ENCODE results near the gene KLHL33.
A peak's percentile ranks its signal among the peaks of the same experiment; 100 is the strongest.

Gene KLHL33, protein sequence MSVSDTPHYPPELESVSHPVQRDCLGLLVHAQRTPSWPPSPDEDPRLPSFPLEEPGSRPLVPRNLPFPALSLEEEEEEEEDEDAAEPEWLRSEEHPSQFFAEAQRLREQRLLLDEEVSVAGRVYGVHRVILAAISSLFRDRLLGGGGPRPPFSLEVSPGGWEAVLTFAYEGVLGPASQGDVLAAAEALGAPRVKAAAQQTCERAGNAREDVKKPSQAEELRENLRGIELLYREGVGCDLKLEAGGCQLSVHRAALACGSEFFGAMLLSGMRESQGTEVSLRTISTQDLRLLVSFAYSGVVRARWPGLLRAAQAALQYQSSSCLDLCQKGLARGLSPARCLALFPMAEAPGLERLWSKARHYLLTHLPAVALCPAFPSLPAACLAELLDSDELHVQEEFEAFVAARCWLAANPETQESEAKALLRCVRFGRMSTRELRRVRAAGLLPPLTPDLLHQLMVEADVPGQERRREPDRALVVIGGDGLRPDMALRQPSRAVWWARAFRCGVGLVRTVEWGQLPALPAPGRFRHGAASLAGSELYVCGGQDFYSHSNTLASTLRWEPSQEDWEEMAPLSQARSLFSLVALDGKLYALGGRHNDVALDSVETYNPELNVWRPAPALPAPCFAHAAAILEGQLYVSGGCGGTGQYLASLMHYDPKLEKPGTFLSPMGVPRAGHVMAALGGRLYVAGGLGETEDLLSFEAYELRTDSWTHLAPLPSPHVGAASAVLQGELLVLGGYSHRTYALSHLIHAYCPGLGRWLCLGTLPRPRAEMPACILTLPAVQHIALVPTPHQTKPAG

DNA sequence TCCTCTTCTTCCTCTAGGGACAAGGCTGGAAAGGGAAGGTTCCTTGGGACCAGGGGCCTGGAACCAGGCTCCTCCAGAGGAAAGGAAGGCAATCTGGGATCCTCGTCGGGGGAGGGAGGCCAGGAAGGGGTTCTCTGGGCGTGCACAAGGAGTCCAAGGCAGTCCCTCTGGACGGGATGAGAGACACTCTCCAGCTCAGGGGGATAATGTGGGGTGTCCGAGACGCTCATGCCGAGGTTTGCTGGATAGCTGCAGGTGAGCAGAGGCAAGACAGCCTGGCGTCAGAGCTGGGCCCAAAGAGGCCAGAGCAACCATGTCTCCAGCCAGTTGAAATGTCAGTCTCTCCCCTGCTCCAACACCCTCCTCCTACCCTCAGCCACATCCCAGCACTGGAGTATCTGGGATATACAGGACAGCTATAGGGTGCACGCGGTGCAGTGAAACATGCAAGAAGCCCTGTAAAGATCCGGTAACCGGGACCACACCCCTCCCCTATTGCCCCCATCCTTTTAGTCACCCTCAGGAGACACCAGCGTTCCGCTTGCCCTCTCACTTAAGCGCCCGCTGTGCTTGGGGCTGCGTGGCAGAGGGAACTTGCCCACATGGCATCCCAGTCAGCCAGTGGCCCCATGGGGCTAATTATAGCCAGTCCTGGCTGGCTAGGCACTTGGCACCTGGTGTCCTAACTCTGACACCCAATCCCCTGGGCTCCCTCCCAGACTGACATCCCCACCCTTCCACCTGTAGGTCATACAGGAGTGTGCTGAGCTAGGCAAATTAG lies at the start of gene KLHL33:
TSS of gene KLHL33 (minus strand) at position 585 of the 781 bp plus-strand sequence. CDS start at position 230, 355 bp downstream.
- DNase-seq (ENCODE audit: low read depth) = no peak

DNA sequence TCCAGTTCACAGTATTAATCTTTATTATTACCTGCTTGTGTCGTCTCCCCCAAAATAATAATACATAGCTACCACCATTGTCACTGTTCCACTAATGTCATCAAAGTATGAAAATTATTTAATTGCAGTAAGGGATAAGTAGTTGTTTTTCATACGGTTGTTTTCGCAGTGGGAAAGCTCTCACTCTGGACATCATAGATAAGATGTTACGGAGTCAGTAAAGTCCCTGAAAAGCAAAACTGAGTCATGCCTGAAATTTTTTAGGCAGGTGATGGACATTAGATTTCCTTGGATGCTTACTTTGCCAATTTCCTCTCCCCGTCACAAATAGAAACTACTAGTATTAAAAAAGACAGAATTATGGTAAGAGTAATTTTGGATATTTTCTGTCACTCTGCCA lies 46.4 kb upstream of the KLHL33 start:
- DNase-seq (ENCODE audit: low read depth) = no peak

DNA sequence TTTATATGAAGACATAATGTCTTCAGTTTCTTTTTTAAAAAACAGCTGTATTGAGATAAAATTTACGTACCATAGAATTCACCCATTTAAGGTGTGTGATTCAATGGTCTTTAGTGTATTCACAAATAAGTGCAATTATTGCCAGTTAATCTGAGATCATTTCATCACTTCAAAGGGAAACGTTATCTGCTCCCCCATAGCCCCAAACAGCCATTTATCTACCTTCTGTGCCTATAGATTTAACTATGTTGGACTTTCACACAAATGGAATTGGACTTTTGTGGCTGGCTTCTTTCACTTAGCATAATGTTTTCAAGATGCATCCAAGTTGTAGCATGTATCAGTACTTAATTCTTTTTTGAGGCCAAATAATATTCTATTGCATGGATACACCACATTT lies 42.9 kb upstream of the KLHL33 start:
- DNase-seq (ENCODE audit: low read depth) = no peak

DNA sequence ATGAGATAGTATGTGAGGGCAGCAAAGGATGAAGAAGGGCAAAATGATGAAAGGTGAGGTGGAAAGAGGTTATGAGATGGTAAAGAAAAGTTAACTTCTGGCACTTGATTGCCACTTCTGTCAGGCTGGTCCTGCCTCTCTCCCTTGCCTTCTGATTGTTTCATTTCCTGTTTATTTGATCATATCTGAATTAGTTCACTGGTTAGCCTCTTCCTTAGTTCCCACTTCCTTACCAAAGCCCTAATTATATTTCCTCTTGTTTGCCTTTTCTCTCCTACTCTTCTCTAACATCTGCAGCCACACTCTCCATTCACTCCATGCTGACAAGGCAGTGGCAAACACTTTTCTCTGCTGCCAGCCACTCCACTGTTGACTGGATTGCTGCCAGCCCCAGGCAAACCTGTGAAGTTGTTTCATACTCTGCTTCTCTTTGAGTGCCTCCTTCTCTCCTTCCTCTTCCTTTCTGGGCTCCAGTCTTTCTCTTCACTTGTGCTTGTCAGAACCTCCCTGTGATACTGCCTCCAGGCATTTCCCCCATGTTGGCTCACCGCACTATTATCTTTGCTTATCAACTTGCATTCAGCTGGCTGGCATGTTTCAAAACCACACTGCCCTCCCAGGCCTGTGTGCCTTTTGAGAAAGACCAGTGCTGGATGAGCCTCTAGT lies 41.4 kb upstream of the KLHL33 start:
- DNase-seq (ENCODE audit: low read depth) = peak; percentile 9

DNA sequence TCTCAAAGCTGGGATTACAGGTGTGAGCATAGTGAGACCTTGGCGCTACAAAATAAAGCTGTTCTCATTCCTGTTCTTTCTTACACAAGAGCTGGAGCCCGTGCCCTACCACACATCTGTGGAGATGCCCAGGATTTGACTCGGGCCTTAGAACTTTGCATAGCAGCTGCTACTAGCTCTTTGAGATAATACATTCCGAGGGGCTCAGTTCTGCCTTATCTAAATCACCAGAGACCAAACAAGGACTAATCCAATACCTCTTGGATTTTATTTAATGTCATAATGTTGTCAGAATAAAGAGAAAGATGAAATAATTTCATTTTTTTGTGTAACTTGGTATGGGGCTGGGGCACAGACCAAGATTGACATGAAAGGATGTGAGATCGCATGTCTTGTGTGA lies 40.8 kb upstream of the KLHL33 start:
- DNase-seq (ENCODE audit: low read depth) = no peak

DNA sequence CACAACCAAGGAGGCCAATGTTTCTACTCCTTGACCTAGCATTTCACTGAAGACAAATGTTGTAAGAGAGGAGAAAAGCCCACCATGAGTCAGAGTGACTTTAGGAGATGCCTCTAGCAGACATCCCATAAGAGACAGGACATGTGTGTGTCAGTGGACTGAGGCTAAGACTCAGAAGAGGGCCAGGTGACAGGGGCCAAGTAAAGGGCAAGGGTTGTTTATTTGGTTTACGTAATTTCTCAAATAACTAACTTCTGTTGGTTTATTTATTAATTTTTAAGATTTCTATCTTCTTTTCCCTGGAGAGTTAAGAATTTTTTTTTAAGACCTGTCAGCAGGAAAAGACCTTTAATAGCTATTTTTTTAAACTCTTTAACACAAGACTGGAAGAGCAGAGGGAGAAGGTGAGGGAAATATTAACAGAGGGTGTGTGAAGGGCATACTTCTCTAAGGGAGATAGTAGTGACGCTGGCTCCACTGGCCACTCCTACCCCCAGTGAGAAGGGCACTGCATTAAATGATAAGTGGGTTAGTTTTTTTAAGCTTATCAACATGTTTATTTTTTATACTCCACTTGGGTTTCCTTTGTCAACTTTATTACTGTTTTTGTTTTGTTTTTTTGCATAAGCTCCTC lies 36.7 kb upstream of the KLHL33 start:
- DNase-seq (ENCODE audit: low read depth) = no peak

DNA sequence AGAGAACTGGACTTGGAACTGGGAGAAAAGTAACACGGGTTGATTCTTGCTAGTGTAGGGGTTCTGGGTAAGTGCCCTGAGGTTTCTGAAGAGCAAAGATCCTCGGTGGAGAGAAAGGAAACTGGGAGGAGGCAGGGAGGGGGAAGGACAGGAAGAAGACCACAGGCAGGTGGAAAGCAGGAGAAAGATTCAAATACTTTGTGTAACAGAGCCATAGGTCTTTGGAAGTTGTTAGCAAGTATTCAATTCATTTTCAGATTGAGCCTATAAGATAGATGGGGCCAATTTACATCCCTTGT lies 34.6 kb upstream of the KLHL33 start:
- DNase-seq (ENCODE audit: low read depth) = no peak

DNA sequence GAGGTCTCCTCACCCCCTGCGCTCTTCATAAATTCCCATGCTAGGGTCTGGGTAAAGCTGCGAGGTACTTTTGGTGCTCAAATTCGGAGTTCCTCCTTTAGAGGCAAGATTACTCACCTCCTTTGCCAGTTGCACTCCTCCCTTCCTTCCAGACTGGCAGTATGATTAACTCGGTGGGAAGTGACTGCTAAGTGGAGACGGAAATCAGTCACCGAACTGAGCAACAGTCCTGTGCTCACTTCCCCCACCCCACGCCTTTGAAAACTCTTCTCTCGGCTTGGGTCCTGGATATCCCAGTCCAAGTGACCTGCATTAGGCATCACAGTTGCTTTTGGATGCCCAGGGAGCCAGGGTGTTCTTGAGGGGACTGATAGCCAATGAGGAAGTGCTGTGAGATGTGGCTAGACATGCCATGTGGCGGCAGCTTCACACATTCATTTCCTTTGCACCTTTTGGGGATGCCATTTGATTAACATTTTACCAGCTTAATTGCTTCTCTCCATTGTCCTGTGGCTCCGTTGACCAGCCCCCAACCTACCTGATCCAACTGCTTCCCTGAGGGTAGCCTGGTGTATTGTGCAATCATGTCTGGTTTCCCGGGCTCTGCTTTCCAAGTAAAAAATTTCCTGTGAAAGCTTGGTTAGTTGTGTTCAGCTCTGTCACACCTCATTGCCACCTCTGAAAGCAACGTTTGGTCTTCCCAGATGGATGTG lies 34.1 kb upstream of the KLHL33 start:
- peak; percentile 33 for DNase-seq (ENCODE audit: low read depth)

DNA sequence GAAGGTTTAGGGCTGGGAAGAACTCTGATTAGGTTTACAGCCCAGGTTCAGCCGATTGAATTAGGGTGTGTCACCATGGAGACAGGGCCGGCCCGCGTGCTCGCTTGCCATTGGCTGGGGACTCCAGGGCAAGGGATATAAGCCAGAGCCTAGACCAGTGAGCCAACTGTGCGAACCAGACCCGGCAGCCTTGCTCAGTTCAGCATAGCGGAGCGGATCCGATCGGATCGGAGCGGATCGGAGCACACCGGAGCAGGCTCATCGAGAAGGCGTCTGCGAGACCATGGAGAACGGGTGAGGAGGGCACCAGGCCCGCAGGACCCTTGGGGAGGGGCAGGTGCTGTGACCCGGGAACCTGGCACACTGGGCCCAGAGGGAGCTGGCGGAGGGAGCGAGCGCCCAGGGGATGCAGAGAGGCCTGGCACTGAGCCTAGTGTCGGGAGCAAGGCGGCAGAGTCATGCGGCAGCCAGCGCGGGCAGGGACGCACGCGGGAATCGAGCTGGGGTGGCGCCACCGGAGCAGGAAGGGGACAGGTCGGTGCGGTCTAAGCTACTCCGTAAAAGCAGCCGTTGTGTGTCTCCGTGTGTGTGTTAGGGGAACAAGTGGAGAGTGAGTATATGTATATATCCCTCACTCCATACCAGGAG lies 33.4 kb upstream of the KLHL33 start, which contains the start of gene PNP:
TSS of gene PNP (plus strand) at position 165 of the 648 bp plus-strand sequence. CDS start at position 284, 119 bp downstream.
- peak; percentile 78 for DNase-seq (ENCODE audit: low read depth)

DNA sequence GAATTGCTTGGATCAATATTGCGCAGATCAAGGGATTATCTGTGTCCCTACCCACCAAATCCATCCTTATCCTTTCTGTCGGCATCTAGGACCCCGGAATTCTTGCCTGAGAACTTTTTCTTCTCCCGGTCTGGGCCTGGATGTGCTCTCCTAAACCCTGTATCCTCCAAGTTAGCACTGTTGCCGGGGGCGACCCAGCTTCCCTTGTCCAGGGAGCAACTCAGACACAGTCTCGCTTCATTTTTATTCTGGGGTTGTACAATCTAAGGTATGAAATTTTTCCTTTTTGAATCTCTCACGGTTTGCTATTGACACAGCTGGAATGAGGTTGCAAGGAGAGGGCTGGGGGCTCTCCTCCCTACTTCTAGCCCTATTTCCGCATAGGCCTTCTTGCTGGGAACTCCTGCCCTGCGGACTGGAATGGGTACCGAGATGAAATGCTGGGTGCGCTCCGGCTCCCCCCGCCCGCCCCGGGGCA lies 32.8 kb upstream of the KLHL33 start:
- no peak for DNase-seq (ENCODE audit: low read depth)

DNA sequence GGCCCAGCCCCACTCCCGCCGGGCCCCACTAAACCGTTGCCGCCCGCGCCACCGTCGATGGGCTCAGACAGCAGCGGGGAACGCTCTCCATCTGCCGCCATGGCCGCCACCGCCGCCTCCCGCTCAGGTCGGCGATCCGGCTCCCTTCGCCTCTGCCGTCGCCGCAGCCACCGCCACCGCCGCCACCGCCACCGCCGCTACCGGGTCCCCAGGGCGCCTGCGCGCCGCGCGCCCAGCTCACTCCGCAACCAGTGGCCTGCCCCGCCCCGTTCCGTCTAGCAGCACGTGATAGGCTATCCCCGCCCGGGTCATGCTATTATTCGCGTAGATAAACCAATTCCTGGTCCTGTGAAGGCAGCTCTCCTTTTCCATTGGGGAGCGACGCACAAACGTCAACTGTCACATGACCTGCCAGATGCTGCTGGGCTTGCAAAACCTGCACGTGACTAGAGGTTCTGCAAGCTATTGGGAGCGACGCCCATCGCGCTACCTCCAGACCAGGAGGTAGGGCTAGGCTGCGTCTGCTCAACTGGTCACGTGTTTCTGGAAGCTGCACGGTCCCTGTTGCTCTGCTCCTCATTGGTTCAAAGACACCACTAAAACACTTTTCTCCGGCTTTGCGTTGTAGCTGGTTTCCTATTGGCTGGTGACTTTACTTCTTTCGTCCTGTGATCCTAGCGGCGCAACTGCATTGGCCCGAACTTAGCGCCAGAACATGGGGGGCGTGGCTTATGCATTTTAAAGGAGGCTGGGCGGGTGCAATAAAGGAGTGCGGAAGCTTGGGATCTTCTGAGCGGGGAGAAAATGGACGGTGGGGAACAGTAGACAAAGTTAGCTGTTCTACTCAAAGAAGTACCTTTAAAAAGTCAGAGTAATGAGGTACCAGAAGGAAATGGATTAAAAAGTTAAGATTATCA lies 25.5 kb upstream of the KLHL33 start, which contains the start of gene PIP4P1:
TSS of gene PIP4P1 (minus strand) at position 210 of the 917 bp plus-strand sequence. CDS start at position 101, 109 bp downstream.
- DNase-seq (ENCODE audit: low read depth) = peak; percentile 97

DNA sequence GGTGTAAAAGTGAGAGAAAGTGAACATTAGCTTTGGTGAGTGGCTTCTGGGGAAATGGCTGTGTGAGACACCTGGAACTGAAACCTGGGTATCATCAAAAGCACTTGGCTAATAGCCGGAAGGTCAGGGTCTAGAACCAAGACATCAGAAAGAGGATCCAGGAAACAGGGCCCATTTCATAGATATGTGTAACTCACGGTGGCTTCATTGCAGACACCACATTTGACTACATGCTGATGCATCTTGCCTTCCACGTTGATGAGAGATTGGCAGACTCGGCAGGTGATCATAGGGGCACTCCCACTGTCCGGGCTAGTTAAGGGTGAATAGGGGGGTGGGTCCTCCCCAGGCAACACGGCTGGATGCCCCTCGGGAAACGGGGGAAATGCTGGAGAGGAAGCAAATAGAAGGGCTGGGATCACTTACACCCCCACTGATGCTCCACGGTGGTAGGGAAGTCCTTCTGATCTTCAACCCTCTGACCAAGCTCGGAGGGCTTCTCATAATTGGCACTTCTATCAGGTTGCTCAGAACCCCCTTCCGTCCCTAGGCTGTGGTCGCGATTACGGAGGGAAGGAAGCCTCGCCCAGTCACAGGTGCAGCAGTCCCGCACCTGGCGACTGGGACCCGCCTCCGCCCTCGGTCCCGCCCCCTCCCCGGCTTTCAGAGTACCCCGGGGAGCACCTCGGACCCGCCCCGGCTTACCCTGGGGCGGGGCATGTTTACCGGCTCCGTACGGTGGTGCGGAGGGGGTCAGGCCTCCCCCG lies 24.7 kb upstream of the KLHL33 start:
- DNase-seq (ENCODE audit: low read depth) = peak; percentile 18

DNA sequence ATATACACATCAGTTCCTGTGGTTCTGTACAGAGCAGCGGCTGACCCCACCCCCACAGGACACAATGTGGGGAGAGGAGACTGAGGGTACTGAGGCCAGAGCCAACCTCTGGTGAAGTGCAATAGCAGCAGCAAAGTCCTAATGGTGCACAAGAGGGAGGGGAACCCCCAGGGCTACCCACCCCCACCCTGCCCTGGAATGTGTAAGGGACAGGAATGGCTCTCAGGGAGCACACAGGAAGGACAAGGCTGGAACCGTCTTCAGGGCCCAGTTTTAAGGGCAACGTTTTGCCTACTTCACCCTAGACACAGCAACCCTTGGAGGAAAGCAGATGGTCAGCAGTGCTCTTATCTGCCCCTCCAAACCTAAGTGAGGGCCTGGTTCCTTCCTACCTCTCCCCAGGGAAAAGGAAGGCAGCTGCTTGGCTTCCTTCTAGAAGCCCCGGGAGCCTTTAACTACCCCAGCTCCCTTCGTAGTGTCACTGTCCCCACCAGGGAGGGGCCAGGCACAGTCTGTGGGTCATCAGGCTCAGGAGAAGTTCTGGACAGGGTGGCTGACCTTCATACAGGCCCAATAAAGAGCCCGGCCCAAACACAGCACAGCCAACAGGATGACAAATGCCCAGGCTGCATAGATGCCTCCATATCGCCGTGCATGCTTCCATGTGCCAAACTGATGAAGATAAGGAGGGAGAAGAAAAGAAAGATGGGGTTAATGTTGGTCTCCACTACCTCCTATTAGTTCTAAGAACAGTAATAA lies 22.2 kb upstream of the KLHL33 start:
- DNase-seq (ENCODE audit: low read depth) = no peak

DNA sequence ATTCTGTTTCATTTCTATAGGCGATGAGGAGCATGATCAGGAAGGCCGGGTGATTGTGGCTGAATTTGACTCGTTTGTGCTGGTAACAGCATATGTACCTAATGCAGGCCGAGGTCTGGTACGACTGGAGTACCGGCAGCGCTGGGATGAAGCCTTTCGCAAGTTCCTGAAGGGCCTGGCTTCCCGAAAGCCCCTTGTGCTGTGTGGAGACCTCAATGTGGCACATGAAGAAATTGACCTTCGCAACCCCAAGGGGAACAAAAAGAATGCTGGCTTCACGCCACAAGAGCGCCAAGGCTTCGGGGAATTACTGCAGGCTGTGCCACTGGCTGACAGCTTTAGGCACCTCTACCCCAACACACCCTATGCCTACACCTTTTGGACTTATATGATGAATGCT lies 21.0 kb upstream of the KLHL33 start:
- DNase-seq (ENCODE audit: low read depth) = no peak

DNA sequence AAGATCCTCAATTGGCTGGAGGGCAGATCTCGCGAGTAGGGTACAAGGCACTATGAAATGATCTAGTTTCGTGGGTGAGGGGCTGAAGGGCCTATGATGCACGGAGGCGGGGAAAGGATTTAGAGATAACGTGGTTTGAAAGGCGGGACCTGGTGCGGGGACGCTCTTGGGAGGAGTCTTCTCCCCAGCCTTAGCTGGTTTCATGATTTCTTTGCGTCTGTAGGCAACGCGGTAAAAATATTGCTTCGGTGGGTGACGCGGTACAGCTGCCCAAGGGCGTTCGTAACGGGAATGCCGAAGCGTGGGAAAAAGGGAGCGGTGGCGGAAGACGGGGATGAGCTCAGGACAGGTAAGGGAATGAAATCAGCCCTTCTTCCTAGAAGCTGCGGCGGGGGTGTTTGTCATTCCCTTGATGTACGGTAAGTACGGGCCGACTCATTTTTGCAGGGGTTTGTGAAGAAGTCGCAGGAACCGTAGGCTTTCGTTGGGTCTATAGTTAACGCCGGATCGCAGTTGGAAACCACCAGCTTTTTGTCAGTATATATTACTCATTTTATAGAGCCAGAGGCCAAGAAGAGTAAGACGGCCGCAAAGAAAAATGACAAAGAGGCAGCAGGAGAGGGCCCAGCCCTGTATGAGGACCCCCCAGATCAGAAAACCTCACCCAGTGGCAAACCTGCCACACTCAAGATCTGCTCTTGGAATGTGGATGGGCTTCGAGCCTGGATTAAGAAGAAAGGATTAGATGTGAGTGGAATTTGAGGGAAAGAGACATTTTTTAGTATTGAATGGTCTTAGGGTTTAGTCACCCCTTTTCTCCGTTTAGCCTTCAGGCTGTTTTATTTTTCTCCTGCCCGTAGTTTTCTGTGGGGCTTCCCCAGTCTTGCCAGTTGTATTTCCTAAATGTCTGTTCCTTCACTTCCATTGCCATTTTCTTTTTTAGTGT lies 19.7 kb upstream of the KLHL33 start:
- DNase-seq (ENCODE audit: low read depth) = peak; percentile 8

Measured in stimulated activated CD8-positive, alpha-beta memory T cell treated with anti-CD3 and anti-CD28 coated beads, Interleukin-12 subunit alpha, Interleukin-12 subunit beta, amount 100 ng/mL, for 1 hour (primary cell).